ENCODE measurements around the gene STK36. TPM values are rescaled to one million over a fixed set of nuclear protein-coding genes. Genes with fewer than 3 reads are reported as not detected.

The STK36 gene
- total RNA-seq, 3 donors from 2014 or later: 15.7 to 18.3 (median 15.7) TPM

- peaks cover 19% of the 10 kb centered on the region for H3K4me1 Mint-ChIP-seq (ENCODE audit: low read depth)
- H3K27me3 Mint-ChIP-seq (ENCODE audit: low read depth): no peaks in the 10 kb centered on the region
- ATAC-seq (no peak), DNase-seq (no peak)
- H3K4me3 Mint-ChIP-seq: no peak overlapping the region
- peaks cover 18% of the 10 kb centered on the region for H3K36me3 Mint-ChIP-seq (ENCODE audit: insufficient read depth)
- no peaks in the 10 kb centered on the region for H3K9me3 Mint-ChIP-seq
Observed at GRCh38 chr2:218718058-218718457, 46.2 kb downstream of the STK36 start.

DNA sequence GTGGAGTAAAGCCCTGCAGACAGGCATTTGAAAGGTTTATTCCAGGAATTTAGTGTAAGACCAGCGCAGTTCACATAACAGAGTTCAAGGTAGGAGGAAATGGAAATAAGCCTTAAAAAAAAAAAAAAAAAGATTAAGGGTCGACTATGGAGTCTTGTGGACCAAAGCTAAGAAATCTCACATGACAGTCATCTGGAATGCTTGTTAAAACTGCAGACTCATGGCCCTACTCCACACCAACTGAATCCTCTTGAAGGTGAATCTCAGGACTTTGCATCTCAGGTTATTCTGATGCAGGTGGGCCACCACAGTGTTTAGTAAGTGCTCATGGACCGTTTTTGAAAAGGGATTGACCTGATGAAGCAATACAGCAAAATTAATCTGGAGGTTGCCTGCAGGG lies 47.6 kb downstream of the STK36 start:
- Mint-ChIP-seq H3K36me3 (ENCODE audit: insufficient read depth) (peaks cover 11% of the 10 kb centered on the region), H3K4me1 (ENCODE audit: low read depth) (peaks cover 13% of the 10 kb centered on the region), H3K4me3 (no peak overlapping the region), H3K27me3 (ENCODE audit: low read depth) (no peaks in the 10 kb centered on the region), H3K9me3 (no peaks in the 10 kb centered on the region)
- no peak for ATAC-seq
- no peak for DNase-seq

- Mint-ChIP-seq H3K9me3 (no peaks in the 10 kb centered on the region), H3K27me3 (ENCODE audit: low read depth) (no peaks in the 10 kb centered on the region), H3K36me3 (ENCODE audit: insufficient read depth) (peaks cover 11% of the 10 kb centered on the region), H3K4me1 (ENCODE audit: low read depth) (peaks cover 13% of the 10 kb centered on the region), H3K4me3 (no peak overlapping the region)
- ATAC-seq: no peak
- no peak for DNase-seq
Observed at GRCh38 chr2:218720048-218721041, 48.5 kb downstream of the STK36 start.

- no peaks in the 10 kb centered on the region for H3K27me3 Mint-ChIP-seq (ENCODE audit: low read depth)
- peaks cover 14% of the 10 kb centered on the region for H3K36me3 Mint-ChIP-seq (ENCODE audit: insufficient read depth)
- DNase-seq (no peak), ATAC-seq (no peak)
- H3K4me3 Mint-ChIP-seq: no peak overlapping the region
- peaks cover 13% of the 10 kb centered on the region for H3K4me1 Mint-ChIP-seq (ENCODE audit: low read depth)
- peaks cover 7% of the 10 kb centered on the region for H3K9me3 Mint-ChIP-seq
Observed at GRCh38 chr2:218721488-218721887, 49.6 kb downstream of the STK36 start.

DNA sequence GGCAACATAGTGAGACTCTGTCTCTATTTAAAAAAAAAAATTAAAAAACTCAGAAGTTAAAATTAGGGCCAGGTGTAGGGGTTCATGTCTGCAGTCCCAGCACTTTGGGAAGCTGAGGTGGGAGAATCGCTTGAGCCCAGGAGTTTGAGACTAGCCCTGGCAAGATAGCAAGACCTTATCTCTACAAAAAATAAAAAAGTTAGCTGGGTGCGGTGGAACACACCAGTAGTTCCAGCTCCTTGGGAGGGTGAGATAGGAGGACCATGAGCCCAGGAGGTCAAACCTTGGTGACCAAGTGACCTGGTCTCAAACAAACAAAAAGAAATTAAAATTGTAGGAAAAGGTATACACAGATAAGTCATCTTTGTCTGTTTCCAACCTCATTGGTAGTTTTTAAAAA lies 50.0 kb downstream of the STK36 start:
- peaks cover 7% of the 10 kb centered on the region for H3K9me3 Mint-ChIP-seq
- no peak for ATAC-seq

DNA sequence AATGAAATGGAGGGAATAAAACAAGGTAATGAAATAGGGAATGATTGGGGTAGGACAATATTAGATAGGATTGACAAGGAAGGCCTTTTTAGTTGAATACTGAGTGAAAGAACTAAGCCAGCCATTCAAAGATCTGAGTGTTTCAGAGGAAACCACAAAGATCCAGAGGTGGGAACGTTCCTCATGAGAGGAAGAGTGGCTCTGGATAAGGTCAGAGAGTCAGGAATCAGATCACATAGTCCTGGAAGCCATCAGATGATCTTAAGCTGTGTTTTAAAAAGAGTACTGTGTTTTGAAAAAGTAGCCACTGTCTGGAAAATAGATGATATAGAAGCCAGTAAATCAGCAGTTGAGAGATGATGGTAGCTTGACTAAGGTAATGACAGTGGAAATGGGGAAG lies 50.5 kb downstream of the STK36 start:
- Mint-ChIP-seq H3K9me3 (peaks cover 7% of the 10 kb centered on the region), H3K4me3 (no peak overlapping the region), H3K36me3 (ENCODE audit: insufficient read depth) (peaks cover 14% of the 10 kb centered on the region), H3K27me3 (ENCODE audit: low read depth) (no peaks in the 10 kb centered on the region), H3K4me1 (ENCODE audit: low read depth) (peaks cover 12% of the 10 kb centered on the region)
- no peak for ATAC-seq
- no peak for DNase-seq

More for the DNA sequence above, 50.0 kb downstream of the STK36 start:
- Mint-ChIP-seq H3K36me3 (ENCODE audit: insufficient read depth) (peaks cover 14% of the 10 kb centered on the region), H3K4me1 (ENCODE audit: low read depth) (peaks cover 13% of the 10 kb centered on the region), H3K27me3 (ENCODE audit: low read depth) (no peaks in the 10 kb centered on the region), H3K4me3 (no peak overlapping the region)
- DNase-seq: no peak

- no peak for ATAC-seq
- peaks cover 17% of the 10 kb centered on the region for H3K36me3 Mint-ChIP-seq (ENCODE audit: insufficient read depth)
- no peak for DNase-seq
Observed at GRCh38 chr2:218722876-218723785, 51.2 kb downstream of the STK36 start.

DNA sequence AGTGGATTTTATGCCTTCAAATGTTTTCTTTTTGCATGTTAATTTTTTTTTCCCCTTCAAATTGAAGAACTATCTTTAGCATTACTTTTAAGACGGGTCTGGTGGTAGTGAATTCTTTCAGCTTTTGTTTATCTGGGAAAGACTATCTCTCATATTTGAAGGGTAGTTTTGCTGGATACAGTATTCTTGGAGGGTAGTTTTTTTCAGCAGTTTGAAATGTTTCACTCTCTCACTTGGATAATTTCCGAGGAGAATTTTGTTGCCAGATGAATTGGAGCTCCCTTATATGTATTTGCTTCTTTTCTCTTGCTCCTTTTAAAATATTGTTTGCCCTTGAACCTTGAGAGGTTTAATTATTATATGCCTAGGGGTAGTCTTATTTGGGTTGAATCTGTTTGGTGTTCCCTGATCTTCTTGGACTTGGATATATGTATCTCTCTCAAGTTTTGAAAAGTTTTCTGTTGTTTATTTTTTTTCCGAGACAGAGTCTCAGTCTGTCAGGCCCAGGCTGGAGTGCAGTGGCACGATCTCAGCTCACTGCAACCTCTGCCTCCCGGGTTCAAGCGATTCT lies 54.2 kb downstream of the STK36 start:
- Mint-ChIP-seq H3K36me3 (ENCODE audit: insufficient read depth) (peaks cover 20% of the 10 kb centered on the region), H3K9me3 (peaks cover 11% of the 10 kb centered on the region), H3K27me3 (ENCODE audit: low read depth) (no peaks in the 10 kb centered on the region), H3K4me1 (ENCODE audit: low read depth) (peaks cover 11% of the 10 kb centered on the region), H3K4me3 (no peak overlapping the region)
- DNase-seq (no peak), ATAC-seq (no peak)

More at GRCh38 chr2:218722876-218723785, 51.2 kb downstream of the STK36 start:
- Mint-ChIP-seq H3K27me3 (ENCODE audit: low read depth) (no peaks in the 10 kb centered on the region), H3K4me3 (no peak overlapping the region), H3K4me1 (ENCODE audit: low read depth) (peaks cover 11% of the 10 kb centered on the region), H3K9me3 (peaks cover 11% of the 10 kb centered on the region)

DNA sequence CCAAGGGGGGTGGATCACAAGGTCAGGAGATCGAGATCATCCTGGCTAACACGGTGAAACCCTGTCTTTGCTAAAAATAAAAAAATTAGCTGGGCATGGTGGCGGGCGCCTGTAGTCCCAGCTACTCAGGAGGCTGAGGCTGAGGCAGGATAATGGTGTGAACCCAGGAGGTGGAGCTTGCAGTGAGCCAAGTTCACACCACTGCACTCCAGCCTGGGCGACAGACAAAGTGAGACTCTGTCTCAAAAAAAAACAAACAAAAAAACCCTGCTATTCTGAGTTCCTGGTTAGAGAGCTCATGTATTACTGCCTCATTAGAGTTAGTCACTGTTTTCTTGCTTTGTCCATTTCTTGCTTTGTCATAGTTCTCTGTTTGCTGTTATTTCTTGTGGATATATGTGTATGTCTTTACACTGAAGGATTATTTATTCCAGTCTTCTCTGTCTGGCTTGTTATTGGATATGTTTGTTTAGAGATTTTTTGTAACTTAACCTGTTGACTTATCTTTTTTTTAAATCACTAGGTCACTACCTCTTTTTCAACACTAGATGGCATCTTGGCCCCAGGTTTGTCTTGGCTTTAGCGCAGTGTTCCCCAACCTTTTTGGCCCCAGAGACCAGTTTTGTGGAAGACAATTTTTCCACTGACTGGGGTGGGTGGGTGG lies 55.7 kb downstream of the STK36 start:
- no peak for ATAC-seq
- DNase-seq: no peak
- H3K9me3 Mint-ChIP-seq: peaks cover 11% of the 10 kb centered on the region
- peaks cover 14% of the 10 kb centered on the region for H3K4me1 Mint-ChIP-seq (ENCODE audit: low read depth)
- no peak overlapping the region for H3K4me3 Mint-ChIP-seq
- no peaks in the 10 kb centered on the region for H3K27me3 Mint-ChIP-seq (ENCODE audit: low read depth)
- H3K36me3 Mint-ChIP-seq (ENCODE audit: insufficient read depth): peaks cover 23% of the 10 kb centered on the region

DNA sequence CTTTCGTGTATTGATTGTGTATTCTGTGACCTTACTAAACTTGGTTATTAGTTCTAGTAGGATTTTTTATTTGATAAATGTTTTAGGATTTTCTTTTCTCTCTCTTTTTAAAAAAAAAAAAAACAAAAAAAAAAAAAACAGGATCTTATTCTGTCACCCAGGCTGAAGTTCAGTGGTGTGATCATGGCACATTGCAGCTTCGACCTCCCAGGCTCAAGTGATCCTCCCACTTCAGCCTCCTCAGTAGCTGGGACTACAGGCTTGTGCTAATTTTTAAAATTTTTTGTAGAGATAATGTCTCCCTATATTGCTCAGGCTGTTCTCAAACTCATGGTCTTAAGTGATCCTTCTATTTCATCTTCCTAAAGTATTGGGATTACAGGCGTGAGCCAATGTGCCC lies 57.8 kb downstream of the STK36 start:
- no peaks in the 10 kb centered on the region for H3K27me3 Mint-ChIP-seq (ENCODE audit: low read depth)

DNA sequence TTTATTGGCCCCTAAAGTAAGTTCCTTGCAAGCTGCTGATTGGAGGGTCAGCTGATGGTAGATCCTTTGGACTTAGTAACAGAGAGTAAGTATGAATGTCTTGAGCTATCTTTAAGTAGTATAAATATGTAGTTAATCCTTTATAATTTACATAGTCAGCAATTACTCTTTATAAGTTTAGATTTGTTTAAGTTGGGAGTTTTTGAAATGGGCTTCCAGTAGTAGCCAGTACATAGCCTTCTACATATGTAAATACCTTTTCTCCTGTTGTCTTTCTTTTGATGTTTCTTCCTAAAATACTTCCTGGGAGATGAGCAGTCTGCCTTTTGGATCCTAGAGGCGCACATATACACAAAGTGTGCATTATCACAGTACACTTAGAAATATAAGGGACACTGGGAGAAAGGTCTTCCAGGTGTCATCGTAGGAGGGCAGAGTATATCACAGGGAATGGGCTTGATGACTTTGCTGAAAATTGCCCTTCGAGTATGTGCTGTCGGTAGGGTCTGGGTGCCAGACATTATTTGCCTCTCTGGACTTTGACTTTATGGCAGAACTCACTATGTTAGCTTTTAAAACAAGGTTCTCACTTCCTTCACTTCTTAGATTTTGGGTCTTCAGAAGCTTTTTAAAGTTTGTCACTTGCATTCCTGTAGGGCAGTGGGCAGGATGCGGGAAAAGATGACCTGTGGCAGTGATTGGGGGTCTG lies 60.3 kb downstream of the STK36 start:
- Mint-ChIP-seq H3K9me3 (peaks cover 4% of the 10 kb centered on the region), H3K4me1 (ENCODE audit: low read depth) (peaks cover 21% of the 10 kb centered on the region), H3K4me3 (no peak overlapping the region), H3K27me3 (ENCODE audit: low read depth) (no peaks in the 10 kb centered on the region), H3K36me3 (ENCODE audit: insufficient read depth) (peaks cover 31% of the 10 kb centered on the region)
- ATAC-seq (no peak), DNase-seq (no peak)

More for the DNA sequence above, 57.8 kb downstream of the STK36 start:
- no peak overlapping the region for H3K4me3 Mint-ChIP-seq
- H3K36me3 Mint-ChIP-seq (ENCODE audit: insufficient read depth): peaks cover 35% of the 10 kb centered on the region
- H3K9me3 Mint-ChIP-seq: peaks cover 11% of the 10 kb centered on the region
- DNase-seq (no peak), ATAC-seq (no peak)
- peaks cover 21% of the 10 kb centered on the region for H3K4me1 Mint-ChIP-seq (ENCODE audit: low read depth)

DNA sequence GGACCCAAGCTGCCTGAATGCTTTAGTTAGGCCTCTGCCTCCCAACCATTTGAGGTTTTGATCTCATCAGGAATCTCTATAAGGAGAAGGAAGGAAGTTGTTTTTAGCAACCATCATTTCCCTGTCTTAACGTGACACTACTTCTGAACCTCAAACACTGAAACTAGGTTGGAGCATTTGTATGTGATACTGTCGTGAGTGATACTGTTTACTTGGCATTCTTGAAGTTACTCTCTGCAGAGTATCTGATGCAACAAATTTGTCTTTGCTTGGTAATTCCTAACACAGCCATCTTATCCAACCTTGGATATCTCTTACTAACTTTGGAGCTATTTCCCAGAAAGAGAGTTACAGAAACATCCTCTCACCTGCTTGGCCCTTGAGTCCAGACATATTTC lies 60.9 kb downstream of the STK36 start:
- no peaks in the 10 kb centered on the region for H3K27me3 Mint-ChIP-seq (ENCODE audit: low read depth)
- DNase-seq (no peak), ATAC-seq (no peak)
- no peak overlapping the region for H3K4me3 Mint-ChIP-seq
- H3K9me3 Mint-ChIP-seq: peaks cover 2% of the 10 kb centered on the region
- H3K4me1 Mint-ChIP-seq (ENCODE audit: low read depth): peaks cover 20% of the 10 kb centered on the region
- H3K36me3 Mint-ChIP-seq (ENCODE audit: insufficient read depth): peaks cover 33% of the 10 kb centered on the region

Data from activated T-cell treated with anti-CD3 and anti-CD28 coated beads, Interleukin-2, amount 50 U/mL, for 4 hours (primary cell).